ENCODE data around the gene SLC44A1. TPM values are rescaled to one million over a fixed set of nuclear protein-coding genes. Genes with fewer than 3 reads are reported as not detected.

The SLC44A1 gene
- polyA plus RNA-seq, 1 of the 3 experiments (the other 2 are of a cell fraction), result 4.5 TPM

DNA sequence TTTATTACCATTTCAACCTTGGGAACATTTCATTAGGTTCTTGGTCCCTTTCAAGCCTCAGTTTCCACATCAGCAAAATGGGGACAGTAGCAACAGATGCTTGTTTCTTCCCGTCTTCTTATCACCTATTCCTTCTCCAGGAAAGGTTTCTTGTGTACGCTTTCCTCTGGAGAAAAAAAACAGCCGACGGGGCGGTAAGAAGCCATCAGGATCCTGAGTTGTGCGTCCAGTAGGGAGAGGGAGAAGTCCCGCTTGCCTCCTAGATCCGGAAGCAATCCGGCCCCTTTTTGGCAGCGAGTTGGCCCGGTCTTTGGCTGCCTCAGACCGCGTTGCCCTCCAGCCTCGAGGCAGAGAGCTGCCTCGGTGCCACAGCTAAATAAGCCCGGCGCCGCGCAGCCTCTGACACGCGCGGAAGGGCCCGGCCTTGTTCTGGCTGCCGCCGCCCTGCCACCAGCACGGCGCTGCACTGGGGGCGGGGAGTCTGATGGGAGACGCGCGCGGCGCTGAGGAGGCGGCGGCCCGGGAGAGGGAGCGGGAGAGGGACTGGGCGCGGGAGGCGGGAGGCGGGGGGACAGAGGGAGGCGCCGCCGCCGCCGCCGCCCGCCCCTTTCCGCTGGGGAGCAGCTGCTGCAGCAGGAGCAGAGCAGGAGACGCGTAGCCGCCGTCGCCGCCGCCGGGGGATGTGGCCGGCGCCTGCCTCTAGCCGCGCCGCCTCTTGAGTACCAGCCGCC is at the start of gene SLC44A1 (continued):
- TF ChIP-seq RAD21 (IDR thresholded peaks at IDR 0.05; ENCODE audit: low read length) (no peak; the same call in 1 of the 2 replicates), RXRA (IDR thresholded peaks at IDR 0.05; ENCODE audit: borderline replicate concordance, low read depth) (0 out of 2 replicates have a peak, but pooled peaks have one; percentile 11), NRF1 (IDR thresholded peaks at IDR 0.05; ENCODE audit: low read depth, low read length) (0 out of 2 replicates have a peak, but pooled peaks have one; percentile 9), CHD2 (IDR thresholded peaks at IDR 0.05; ENCODE audit: low read length, partially characterized antibody) (peak; percentile 89), TEAD4 (IDR thresholded peaks at IDR 0.05; ENCODE audit: borderline replicate concordance, insufficient read depth) (peak; percentile 64; the same call in 1 of the 2 replicates), GATA2 (CRISPR knock-in tag; IDR thresholded peaks at IDR 0.05) (peak; percentile 54), JUND (IDR thresholded peaks at IDR 0.05) (no peak), YY1 (IDR thresholded peaks at IDR 0.05; ENCODE audit: low read depth) (peak; percentile 83), ZBTB33 (IDR thresholded peaks at IDR 0.05; ENCODE audit: borderline replicate concordance, low read depth) (no peak)
- TF ChIP-seq, protein P1, sequence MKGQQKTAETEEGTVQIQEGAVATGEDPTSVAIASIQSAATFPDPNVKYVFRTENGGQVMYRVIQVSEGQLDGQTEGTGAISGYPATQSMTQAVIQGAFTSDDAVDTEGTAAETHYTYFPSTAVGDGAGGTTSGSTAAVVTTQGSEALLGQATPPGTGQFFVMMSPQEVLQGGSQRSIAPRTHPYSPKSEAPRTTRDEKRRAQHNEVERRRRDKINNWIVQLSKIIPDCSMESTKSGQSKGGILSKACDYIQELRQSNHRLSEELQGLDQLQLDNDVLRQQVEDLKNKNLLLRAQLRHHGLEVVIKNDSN (IDR thresholded peaks at IDR 0.05; ENCODE audit: borderline replicate concordance, low read depth), result peak; percentile 36; the same call in 1 of the 2 replicates

GRCh38 chr9:105195259-105195658 is 49.2 kb upstream of the SLC44A1 start:
- ChIA-PET POLR2A (no interaction called here), CTCF (no interaction called here)
- H3F3A ChIP-seq (replicated peaks; ENCODE audit: insufficient read depth), result no peaks in the 10 kb centered on the region
- H3K9ac ChIP-seq, result no peak overlapping the region
- H2AFZ ChIP-seq (ENCODE audit: low read depth), result no peak overlapping the region
- no peak overlapping the region for H3K4me3 ChIP-seq (ENCODE audit: low read depth in 2 of 2, low read length in 1 of 2)
- no peaks in the 10 kb centered on the region for H3K27me3 ChIP-seq (ENCODE audit: insufficient read depth)
- no peak for DNase-seq
- H3K9me2 ChIP-seq, result no peaks in the 10 kb centered on the region
- no peaks in the 10 kb centered on the region for H3K36me3 ChIP-seq (replicated peaks in 1 of 2; ENCODE audit: control insufficient read depth in 1 of 2, insufficient read depth in 2 of 2, low read length in 1 of 2)
- 47% methylated on average over 2 of the region's 2 CpGs for WGBS (ENCODE audit: low lambda C conversion rate)
- no peaks in the 10 kb centered on the region for H3K9me3 ChIP-seq
- no peaks in the 10 kb centered on the region for H4K20me1 ChIP-seq (ENCODE audit: insufficient read depth)
- no peaks in the 10 kb centered on the region for H3K79me2 ChIP-seq (ENCODE audit: insufficient read depth)
- H3K4me1 ChIP-seq (ENCODE audit: control insufficient read depth in 1 of 2, insufficient read depth in 2 of 2, low read depth in 1 of 2, low read length in 1 of 2), result no peaks in the 10 kb centered on the region
- H3K4me2 ChIP-seq, result no peak overlapping the region
- H3K27ac ChIP-seq (ENCODE audit: low read depth in 2 of 2, low read length in 1 of 2), result no peak overlapping the region
- TF ChIP-seq, protein P2, sequence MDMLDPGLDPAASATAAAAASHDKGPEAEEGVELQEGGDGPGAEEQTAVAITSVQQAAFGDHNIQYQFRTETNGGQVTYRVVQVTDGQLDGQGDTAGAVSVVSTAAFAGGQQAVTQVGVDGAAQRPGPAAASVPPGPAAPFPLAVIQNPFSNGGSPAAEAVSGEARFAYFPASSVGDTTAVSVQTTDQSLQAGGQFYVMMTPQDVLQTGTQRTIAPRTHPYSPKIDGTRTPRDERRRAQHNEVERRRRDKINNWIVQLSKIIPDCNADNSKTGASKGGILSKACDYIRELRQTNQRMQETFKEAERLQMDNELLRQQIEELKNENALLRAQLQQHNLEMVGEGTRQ (IDR thresholded peaks at IDR 0.05; ENCODE audit: borderline replicate concordance, low read depth, low read length), result no peak
- TF ChIP-seq FOXJ3 (CRISPR knock-in tag; IDR thresholded peaks at IDR 0.05), result no peak
- no peak for TF ChIP-seq RXRA (IDR thresholded peaks at IDR 0.05; ENCODE audit: borderline replicate concordance, low read depth)
- TF ChIP-seq MEF2A (IDR thresholded peaks at IDR 0.05; ENCODE audit: borderline replicate concordance, low read depth), result no peak
- TF ChIP-seq TAF1 (IDR thresholded peaks at IDR 0.05; ENCODE audit: borderline replicate concordance, low read depth, low read length), result no peak
- no peak for TF ChIP-seq ZBTB33 (IDR thresholded peaks at IDR 0.05; ENCODE audit: borderline replicate concordance, low read depth)
- no peak for TF ChIP-seq RFX5 (IDR thresholded peaks at IDR 0.05; ENCODE audit: low read length)
- TF ChIP-seq EP300 (IDR thresholded peaks at IDR 0.05; ENCODE audit: borderline replicate concordance in 1 of 2, low read depth in 1 of 2, low read length in 1 of 2), result no peak
- no peak for TF ChIP-seq POLR2AphosphoS5 (IDR thresholded peaks at IDR 0.05; ENCODE audit: low read depth, low read length)
- no peak for TF ChIP-seq FOXM1 (IDR thresholded peaks at IDR 0.05; ENCODE audit: low read depth)
- no peak for TF ChIP-seq RCOR1 (IDR thresholded peaks at IDR 0.05; ENCODE audit: low read length)
- no peak for TF ChIP-seq SMC3 (IDR thresholded peaks at IDR 0.05; ENCODE audit: low read depth, low read length)
- TF ChIP-seq NRF1 (IDR thresholded peaks at IDR 0.05; ENCODE audit: low read depth, low read length), result no peak
- TF ChIP-seq GATA2 (CRISPR knock-in tag; IDR thresholded peaks at IDR 0.05), result no peak
- TF ChIP-seq REST (IDR thresholded peaks at IDR 0.05; ENCODE audit: low read depth, low read length), result no peak
